Naive thymus-derived CD8-positive, alpha-beta T cell (primary cell): Measurements from ENCODE around the gene SLC38A7. TPM values are rescaled to one million over a fixed set of nuclear protein-coding genes. Genes with fewer than 3 reads are reported as not detected.
A peak's percentile ranks its signal among the peaks of the same experiment; 100 is the strongest.
"Not testable (repeated sequence)": the region's sequence is repeated elsewhere in the genome, so short reads cannot be mapped to it uniquely, and the experiment has no call there.

Experiments used
- ATAC-seq, 2 donors: fragments of 150-1000 bp; cut with Tn5 transposase in 1 of 2; sonication (Bioruptor Pico), chemical (Tn5 transposase) in 1 of 2; 1 replicate in 1 of 2; 2 replicates in 1 of 2; pipeline ENCODE4 v1.10.0; 2021; ENCODE audit warnings: mild to moderate bottlenecking in 2 of 2, moderate library complexity in 2 of 2
- POLR2A ChIA-PET: fragments of 350-600 bp; sonication (Branson Sonifier 250); formaldehyde crosslinking; loops from one replicate; lab custom pipeline; 2021; ENCODE audit warnings: antibody characterized with exemption; lab: Charles Lee
- DNase-seq, 10 donors: peaks; one replicate each; pipeline versions ENCODE4 v3.0.0 to v3.0.0-alpha.2; 2020 to 2022
- H3K27ac Mint-ChIP-seq, 10 donors: one replicate each; pipeline ENCODE4 v1.8.0; 2020 to 2022; ENCODE audit warnings: mild to moderate bottlenecking in 10 of 10, mixed read lengths in 10 of 10, moderate library complexity in 4 of 10, inconsistent platforms in 1 of 10
- H3K27me3 Mint-ChIP-seq, 5 donors: one replicate each; pipeline ENCODE4 v1.8.0; 2021 to 2022; ENCODE audit warnings: mixed read lengths in 5 of 5
- H3K36me3 Mint-ChIP-seq, 3 donors: one replicate each; pipeline ENCODE4 v1.8.0; 2020 to 2022; ENCODE audit warnings: mixed read lengths in 3 of 3, mild to moderate bottlenecking in 2 of 3, inconsistent platforms in 1 of 3
- H3K4me1 Mint-ChIP-seq, 4 donors: one replicate each; pipeline ENCODE4 v1.8.0; 2021 to 2022; ENCODE audit warnings: mixed read lengths in 4 of 4
- H3K4me3 Mint-ChIP-seq, 10 donors: one replicate each; pipeline ENCODE4 v1.8.0; 2020 to 2022; ENCODE audit warnings: mild to moderate bottlenecking in 10 of 10, mixed read lengths in 10 of 10, moderate library complexity in 6 of 10, inconsistent platforms in 1 of 10
- H3K9me3 Mint-ChIP-seq, 9 donors: one replicate each; pipeline ENCODE4 v1.8.0; 2020 to 2022; ENCODE audit warnings: mixed read lengths in 9 of 9, mild to moderate bottlenecking in 3 of 9, inconsistent platforms in 1 of 9, moderate library complexity in 1 of 9
- polyA plus RNA-seq, 3 donors: library from polyadenylated mRNA; unstranded; fragments of 300-500 nt; fragmentation: Illumina TruSeq; gene quantifications; one replicate each; pipeline ENCODE4 v1.2.3, GENCODE V29; 2021
- total RNA-seq, 8 experiments: library from RNA in 2 of 8; stranded (reverse) in 2 of 8; gene quantifications; one replicate each; pipeline ENCODE4 v1.2.3 and lab custom pipeline; 2021 to 2026

Gene SLC38A7
- total and polyA plus RNA-seq, 5 experiments from 2014 or later, result 3.7 to 16.2 (median 8.7) TPM

GRCh38 chr16:58640949-58641348, 43.6 kb downstream of the SLC38A7 start:
- Mint-ChIP-seq H3K27ac (no peak overlapping the region), H3K27me3 (peaks cover 0 to 4% (median under 1%) of the 10 kb centered on the region in 5 donors), H3K4me1 (peaks cover 0 to under 1% (median 0%) of the 10 kb centered on the region in 4 donors), H3K9me3 (no peaks in the 10 kb centered on the region), H3K4me3 (no peak overlapping the region), H3K36me3 (no peaks in the 10 kb centered on the region)
- POLR2A ChIA-PET, result interaction anchor here (0.7 kb wide), 1 partner anchor 18 kb away, joined by 3 read pairs; no protein-coding TSS in a partner anchor
- no peak for ATAC-seq
- DNase-seq, result no peak

- Mint-ChIP-seq H3K4me1 (peaks cover 0 to 2% (median 0%) of the 10 kb centered on the region in 4 donors), H3K27me3 (peaks cover 0 to 4% (median 1%) of the 10 kb centered on the region in 5 donors), H3K27ac (no peak overlapping the region), H3K9me3 (no peaks in the 10 kb centered on the region), H3K36me3 (no peaks in the 10 kb centered on the region), H3K4me3 (no peak overlapping the region)
- no peak for ATAC-seq
- POLR2A ChIA-PET, result no interaction called here
- DNase-seq, result no peak
These were observed 44.7 kb downstream of the SLC38A7 start for GRCh38 chr16:58639836-58640235.

- POLR2A ChIA-PET, result no interaction called here
- H3K27me3 Mint-ChIP-seq, result peaks cover 0 to 4% (median 1%) of the 10 kb centered on the region in 5 donors
- DNase-seq (no peak), ATAC-seq (no peak)
- no peaks in the 10 kb centered on the region for H3K36me3 Mint-ChIP-seq
- no peaks in the 10 kb centered on the region for H3K9me3 Mint-ChIP-seq
- H3K27ac Mint-ChIP-seq, result no peak overlapping the region
- H3K4me3 Mint-ChIP-seq, result no peak overlapping the region
- peaks cover 0 to 2% (median 0%) of the 10 kb centered on the region in 4 donors for H3K4me1 Mint-ChIP-seq
These were observed 45.3 kb downstream of the SLC38A7 start for GRCh38 chr16:58639230-58639629.

GRCh38 chr16:58638148-58639036, 46.2 kb downstream of the SLC38A7 start:
- DNase-seq (no peak), ATAC-seq (peak in 1 of 2 donors; percentile 37)
- no peaks in the 10 kb centered on the region for H3K9me3 Mint-ChIP-seq
- H3K4me3 Mint-ChIP-seq, result no peak overlapping the region
- peaks cover 0 to 4% (median 1%) of the 10 kb centered on the region in 5 donors for H3K27me3 Mint-ChIP-seq
- POLR2A ChIA-PET, result no interaction called here
- no peaks in the 10 kb centered on the region for H3K36me3 Mint-ChIP-seq
- peaks cover 0 to 2% (median 0%) of the 10 kb centered on the region in 4 donors for H3K4me1 Mint-ChIP-seq
- no peak overlapping the region for H3K27ac Mint-ChIP-seq

GRCh38 chr16:58637021-58637420, 47.5 kb downstream of the SLC38A7 start:
- H3K4me3 Mint-ChIP-seq, H3K36me3 Mint-ChIP-seq, H3K4me1 Mint-ChIP-seq, ATAC-seq, H3K27ac Mint-ChIP-seq, H3K9me3 Mint-ChIP-seq, DNase-seq, H3K27me3 Mint-ChIP-seq, POLR2A ChIA-PET: not testable (repeated sequence)

- DNase-seq, result no peak
- Mint-ChIP-seq H3K9me3 (no peaks in the 10 kb centered on the region), H3K27me3 (peaks cover 0 to 4% (median 1%) of the 10 kb centered on the region in 5 donors), H3K4me1 (peaks cover 0 to 4% (median 2%) of the 10 kb centered on the region in 4 donors), H3K27ac (no peak overlapping the region), H3K4me3 (no peak overlapping the region), H3K36me3 (no peaks in the 10 kb centered on the region)
- no peak for ATAC-seq
- POLR2A ChIA-PET, result no interaction called here
These were observed 48.1 kb downstream of the SLC38A7 start for GRCh38 chr16:58636466-58636865.

GRCh38 chr16:58635502-58635901, 49.1 kb downstream of the SLC38A7 start:
- peaks cover 0 to 4% (median 1%) of the 10 kb centered on the region in 5 donors for H3K27me3 Mint-ChIP-seq
- no peak overlapping the region for H3K27ac Mint-ChIP-seq
- no peak for DNase-seq
- no peak overlapping the region for H3K4me3 Mint-ChIP-seq
- POLR2A ChIA-PET, result no interaction called here
- no peak for ATAC-seq
- no peaks in the 10 kb centered on the region for H3K36me3 Mint-ChIP-seq
- H3K9me3 Mint-ChIP-seq, result no peaks in the 10 kb centered on the region
- H3K4me1 Mint-ChIP-seq, result peaks cover 2 to 8% (median 4%) of the 10 kb centered on the region in 4 donors

GRCh38 chr16:58634265-58634802, 50.2 kb downstream of the SLC38A7 start:
- Mint-ChIP-seq H3K4me3 (no peak overlapping the region), H3K4me1 (peaks cover 6 to 14% (median 10%) of the 10 kb centered on the region in 4 donors), H3K27me3 (peaks cover 0 to 6% (median 4%) of the 10 kb centered on the region in 5 donors), H3K36me3 (peaks cover 0 to 3% (median 0%) of the 10 kb centered on the region in 3 donors), H3K9me3 (peaks cover 0 to 2% (median 0%) of the 10 kb centered on the region in 9 donors), H3K27ac (no peak overlapping the region)
- DNase-seq, result no peak
- POLR2A ChIA-PET, result interaction anchor here (0.5 kb wide), 1 partner anchor 90 kb away, joined by 3 read pairs; no protein-coding TSS in a partner anchor
- no peak for ATAC-seq

- Mint-ChIP-seq H3K9me3 (peaks cover 0 to 2% (median 0%) of the 10 kb centered on the region in 9 donors), H3K27me3 (peaks cover 0 to 5% (median 0%) of the 10 kb centered on the region in 5 donors), H3K27ac (peak within 1 kb of the TSS; percentile 99 to 100 (median 100)), H3K4me1 (peaks cover 11 to 40% (median 36%) of the 10 kb centered on the region in 4 donors), H3K4me3 (peak within 1 kb of the TSS; percentile 97 to 100 (median 99)), H3K36me3 (peaks cover 0 to 3% (median 3%) of the 10 kb centered on the region in 3 donors)
- DNase-seq, result peak; percentile 92 to 100 (median 98)
- ATAC-seq, result peak; percentile 84 to 87
- POLR2A ChIA-PET, result interaction anchor here (0.9 to 2.2 kb wide), 6 partner anchors 26 to 237 kb away, joined by 3 to 9 read pairs (median 3); partner anchors contain the start of genes GINS3 and SLC38A7
These were observed 54.6 kb downstream of the SLC38A7 start, which contains the start of gene CNOT1 for GRCh38 chr16:58629733-58630640. CNOT1 (minus strand) TSS chr16:58629826; CDS start chr16:58599337, 30,489 bp downstream.

GRCh38 chr16:58628845-58629732, 55.5 kb downstream of the SLC38A7 start:
- Mint-ChIP-seq H3K27ac (peak overlapping the region; percentile 99 to 100 (median 100)), H3K4me1 (peaks cover 11 to 49% (median 41%) of the 10 kb centered on the region in 4 donors)
- POLR2A ChIA-PET, result interaction anchor here (0.9 to 2.2 kb wide), 6 partner anchors 25 to 236 kb away, joined by 3 to 9 read pairs (median 3); partner anchors contain the start of genes GINS3 and SLC38A7

GRCh38 chr16:58624209-58624608, 60.4 kb downstream of the SLC38A7 start:
- Mint-ChIP-seq H3K9me3 (no peaks in the 10 kb centered on the region), H3K4me1 (peaks cover 8 to 58% (median 48%) of the 10 kb centered on the region in 4 donors), H3K27me3 (no peaks in the 10 kb centered on the region), H3K27ac (peak overlapping the region in 2 of 10 donors; percentile 19 to 69), H3K4me3 (peak overlapping the region in 3 of 10 donors; percentile 7 to 56 (median 41)), H3K36me3 (peaks cover 0 to 58% (median 8%) of the 10 kb centered on the region in 3 donors)
- DNase-seq (no peak), ATAC-seq (no peak)
- POLR2A ChIA-PET, result no interaction called here

More at GRCh38 chr16:58628845-58629732, 55.5 kb downstream of the SLC38A7 start:
- peak; percentile 12 to 76 (median 42) for DNase-seq
- H3K4me3 Mint-ChIP-seq, result peak overlapping the region; percentile 97 to 100 (median 99)
- ATAC-seq, result peak; percentile 1 to 5
- H3K36me3 Mint-ChIP-seq, result peaks cover 0 to 12% (median 4%) of the 10 kb centered on the region in 3 donors
- peaks cover 0 to 2% (median 0%) of the 10 kb centered on the region in 9 donors for H3K9me3 Mint-ChIP-seq
- peaks cover 0 to 5% (median 0%) of the 10 kb centered on the region in 5 donors for H3K27me3 Mint-ChIP-seq
